Lower lobe of right lung (tissue), 2 donors: Measurements from ENCODE around the gene ASB1. TPM values are rescaled to one million over a fixed set of nuclear protein-coding genes. Genes with fewer than 3 reads are reported as not detected.

Experiments
- ATAC-seq, 2 donors: fragments of 200-7000 bp; cut with Tn5 transposase; one replicate each; pipeline ENCODE4 v1.9.1; 2020 to 2022; ENCODE audit warnings: mild to moderate bottlenecking in 2 of 2, moderate library complexity in 2 of 2
- DNase-seq: peaks from one replicate; pipeline ENCODE4 v3.0.0-alpha.2; 2020
- H3K27ac ChIP-seq: fragments of 200-600 bp; one replicate; pipeline ENCODE4 v1.8.0; 2022
- H3K27me3 ChIP-seq: fragments of 200-600 bp; one replicate; pipeline ENCODE4 v1.8.0; 2022; ENCODE audit warnings: low read depth
- H3K36me3 ChIP-seq: fragments of 200-600 bp; one replicate; pipeline ENCODE4 v1.8.0; 2022; ENCODE audit warnings: mild to moderate bottlenecking
- H3K4me1 ChIP-seq: fragments of 200-600 bp; one replicate; pipeline ENCODE4 v1.8.0; 2022
- H3K4me3 ChIP-seq: fragments of 200-600 bp; one replicate; pipeline ENCODE4 v1.8.0; 2022; ENCODE audit warnings: mild to moderate bottlenecking
- H3K9me3 ChIP-seq: fragments of 200-600 bp; one replicate; pipeline ENCODE4 v1.8.0; 2022
- CTCF ChIP-seq: fragments of 200-600 bp; IDR thresholded peaks from one replicate; pipeline ENCODE4 v1.8.0; 2022; ENCODE audit warnings: antibody characterized with exemption, mild to moderate bottlenecking
- intact Hi-C: fragments of 100-400 bp; cut with DNase I; formaldehyde crosslinking; loops from one replicate; pipeline ENCODE4 v1.11.0; 2022
- total RNA-seq: library from RNA; stranded (reverse); fragmentation: NEBNext Ultra II Directional; extraction: Animal tissue kit (Norgen Biotek cat#: 25700); gene quantifications from one replicate; pipeline ENCODE4 v1.2.1, GENCODE V29; 2021
- donor health status: DM: no; HTN: yes; CAD: no; lungs with severe emphysema.

ASB1 gene
- total RNA-seq, 1 donor from 2014 or later = 20.7 TPM

- no peak for DNase-seq
- intact Hi-C loops = no loop called here
- no peak for ATAC-seq
- H3K27me3 ChIP-seq = no peaks in the 10 kb centered on the region
- H3K9me3 ChIP-seq = peaks cover 5% of the 10 kb centered on the region
- TF ChIP-seq CTCF = no peak
- H3K4me1 ChIP-seq = no peaks in the 10 kb centered on the region
- H3K36me3 ChIP-seq = no peaks in the 10 kb centered on the region
- no peak overlapping the region for H3K4me3 ChIP-seq
- H3K27ac ChIP-seq = no peak overlapping the region
Observed at GRCh38 chr2:238467792-238468191, 41.1 kb downstream of the ASB1 start.

- intact Hi-C loops = no loop called here
Observed at GRCh38 chr2:238469155-238469554, 42.4 kb downstream of the ASB1 start.

GRCh38 chr2:238473014-238473413 lies 46.3 kb downstream of the ASB1 start:
- Histone ChIP-seq H3K27me3 (no peaks in the 10 kb centered on the region), H3K27ac (no peak overlapping the region), H3K9me3 (peaks cover 23% of the 10 kb centered on the region), H3K4me1 (no peaks in the 10 kb centered on the region), H3K4me3 (no peak overlapping the region), H3K36me3 (no peaks in the 10 kb centered on the region)
- no peak for TF ChIP-seq CTCF
- no peak for ATAC-seq
- no peak for DNase-seq
- intact Hi-C loops = no loop called here

More at GRCh38 chr2:238469155-238469554, 42.4 kb downstream of the ASB1 start:
- ATAC-seq (no peak), DNase-seq (no peak)
- Histone ChIP-seq H3K27me3 (no peaks in the 10 kb centered on the region), H3K9me3 (peaks cover 18% of the 10 kb centered on the region), H3K27ac (no peak overlapping the region), H3K4me1 (no peaks in the 10 kb centered on the region), H3K4me3 (no peak overlapping the region), H3K36me3 (no peaks in the 10 kb centered on the region)
- no peak for TF ChIP-seq CTCF

- Histone ChIP-seq H3K9me3 (peaks cover 23% of the 10 kb centered on the region), H3K27me3 (no peaks in the 10 kb centered on the region), H3K27ac (no peak overlapping the region), H3K4me3 (no peak overlapping the region), H3K36me3 (no peaks in the 10 kb centered on the region), H3K4me1 (no peaks in the 10 kb centered on the region)
- no peak for TF ChIP-seq CTCF
- DNase-seq = no peak
- intact Hi-C loops = no loop called here
- ATAC-seq = no peak
Observed at GRCh38 chr2:238473523-238473922, 46.8 kb downstream of the ASB1 start.

- peaks cover 29% of the 10 kb centered on the region for H3K9me3 ChIP-seq
- H3K27me3 ChIP-seq = no peaks in the 10 kb centered on the region
- no peak overlapping the region for H3K27ac ChIP-seq
- TF ChIP-seq CTCF = no peak
- intact Hi-C loops = no loop called here
- no peaks in the 10 kb centered on the region for H3K36me3 ChIP-seq
- H3K4me1 ChIP-seq = no peaks in the 10 kb centered on the region
- no peak for ATAC-seq
- no peak overlapping the region for H3K4me3 ChIP-seq
- DNase-seq = no peak
Observed at GRCh38 chr2:238475034-238475433, 48.3 kb downstream of the ASB1 start.

GRCh38 chr2:238475566-238475965 lies 48.8 kb downstream of the ASB1 start:
- DNase-seq (no peak), ATAC-seq (no peak)
- H3K9me3 ChIP-seq = peaks cover 33% of the 10 kb centered on the region

More at GRCh38 chr2:238475566-238475965, 48.8 kb downstream of the ASB1 start:
- no peak for TF ChIP-seq CTCF
- no peaks in the 10 kb centered on the region for H3K4me1 ChIP-seq
- no peaks in the 10 kb centered on the region for H3K27me3 ChIP-seq
- H3K4me3 ChIP-seq = no peak overlapping the region
- no peaks in the 10 kb centered on the region for H3K36me3 ChIP-seq
- intact Hi-C loops = no loop called here
- H3K27ac ChIP-seq = no peak overlapping the region
